ENCODE results near the gene TMEM221. TPM values are rescaled to one million over a fixed set of nuclear protein-coding genes. Genes with fewer than 3 reads are reported as not detected.

The TMEM221 gene
- total RNA-seq, 2 experiments from 2014 or later = not detected

GRCh38 chr19:17457616-17458015, 9.1 kb upstream of the TMEM221 start:
- no peaks in the 10 kb centered on the region for H3K36me3 Mint-ChIP-seq (ENCODE audit: low read depth)

DNA sequence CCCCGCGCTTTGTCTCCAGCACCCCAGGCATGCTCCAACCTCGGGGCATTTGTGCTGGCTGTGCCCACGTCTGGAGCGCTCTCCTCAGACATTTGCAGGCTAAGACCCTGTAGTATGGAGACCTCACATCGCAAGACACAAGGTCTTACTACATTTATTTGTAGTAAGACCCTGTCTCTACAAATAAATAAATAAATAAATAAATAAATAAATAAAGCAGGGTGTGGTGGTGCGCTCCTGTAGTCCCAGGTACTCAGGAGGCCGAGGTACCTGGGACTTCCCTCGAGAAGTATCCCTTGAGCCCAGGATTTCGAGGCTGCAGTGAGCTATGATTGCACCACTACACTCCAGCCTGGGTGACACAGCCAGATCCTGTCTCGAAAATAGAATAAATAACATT, 7.7 kb upstream of the TMEM221 start:
- Histone ChIP-seq H3K4me3 (ENCODE audit: low read length) (no peak overlapping the region), H3K9me3 (ENCODE audit: control insufficient read depth in 1 of 2, insufficient read depth in 1 of 2, low read length in 2 of 2) (peaks cover 0 to 9% of the 10 kb centered on the region in 2 experiments), H3K27me3 (ENCODE audit: control insufficient read depth in 1 of 2, insufficient read depth in 2 of 2, low read length in 2 of 2) (peaks cover 28 to 36% of the 10 kb centered on the region in 2 experiments), H3K4me1 (ENCODE audit: insufficient read depth, low read length) (peaks cover 11% of the 10 kb centered on the region), H3K27ac (ENCODE audit: low read depth in 1 of 2, low read length in 2 of 2) (no peak overlapping the region), H3K36me3 (ENCODE audit: insufficient read depth, low read length) (no peaks in the 10 kb centered on the region)
- Mint-ChIP-seq H3K36me3 (ENCODE audit: low read depth) (no peaks in the 10 kb centered on the region), H3K27me3 (peaks cover 64% of the 10 kb centered on the region), H3K27ac (no peak overlapping the region), H3K4me1 (ENCODE audit: low read depth) (peaks cover 13% of the 10 kb centered on the region), H3K9me3 (no peaks in the 10 kb centered on the region), H3K4me3 (no peak overlapping the region)
- CTCF ChIA-PET = interaction anchor here (0.7 kb wide), 1 partner anchor 37 kb away, joined by 3 read pairs; no protein-coding TSS in a partner anchor
- no peak for DNase-seq
- POLR2A ChIA-PET = no interaction called here
- TF ChIP-seq, protein P1, sequence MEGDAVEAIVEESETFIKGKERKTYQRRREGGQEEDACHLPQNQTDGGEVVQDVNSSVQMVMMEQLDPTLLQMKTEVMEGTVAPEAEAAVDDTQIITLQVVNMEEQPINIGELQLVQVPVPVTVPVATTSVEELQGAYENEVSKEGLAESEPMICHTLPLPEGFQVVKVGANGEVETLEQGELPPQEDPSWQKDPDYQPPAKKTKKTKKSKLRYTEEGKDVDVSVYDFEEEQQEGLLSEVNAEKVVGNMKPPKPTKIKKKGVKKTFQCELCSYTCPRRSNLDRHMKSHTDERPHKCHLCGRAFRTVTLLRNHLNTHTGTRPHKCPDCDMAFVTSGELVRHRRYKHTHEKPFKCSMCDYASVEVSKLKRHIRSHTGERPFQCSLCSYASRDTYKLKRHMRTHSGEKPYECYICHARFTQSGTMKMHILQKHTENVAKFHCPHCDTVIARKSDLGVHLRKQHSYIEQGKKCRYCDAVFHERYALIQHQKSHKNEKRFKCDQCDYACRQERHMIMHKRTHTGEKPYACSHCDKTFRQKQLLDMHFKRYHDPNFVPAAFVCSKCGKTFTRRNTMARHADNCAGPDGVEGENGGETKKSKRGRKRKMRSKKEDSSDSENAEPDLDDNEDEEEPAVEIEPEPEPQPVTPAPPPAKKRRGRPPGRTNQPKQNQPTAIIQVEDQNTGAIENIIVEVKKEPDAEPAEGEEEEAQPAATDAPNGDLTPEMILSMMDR (IDR thresholded peaks at IDR 0.05) = no peak
- intact Hi-C loops (cut with DNase I, micrococcal nuclease) = no loop called here
- ATAC-seq (ENCODE audit: poor library complexity) = no peak

More at GRCh38 chr19:17457616-17458015, 9.1 kb upstream of the TMEM221 start:
- Mint-ChIP-seq H3K4me1 (ENCODE audit: low read depth) (peaks cover 13% of the 10 kb centered on the region), H3K27ac (no peak overlapping the region), H3K9me3 (no peaks in the 10 kb centered on the region), H3K4me3 (no peak overlapping the region), H3K27me3 (peaks cover 51% of the 10 kb centered on the region)
- intact Hi-C loops (cut with DNase I, micrococcal nuclease) = no loop called here
- POLR2A ChIA-PET = interaction anchor here (0.7 kb wide), 1 partner anchor 789 kb away, joined by 3 read pairs; no protein-coding TSS in a partner anchor
- DNase-seq (no peak), ATAC-seq (ENCODE audit: poor library complexity) (no peak)
- CTCF ChIA-PET = interaction anchor here (0.5 kb wide), 1 partner anchor 140 kb away, joined by 5 read pairs; no protein-coding TSS in a partner anchor
- Histone ChIP-seq H3K27ac (ENCODE audit: low read depth in 1 of 2, low read length in 2 of 2) (no peak overlapping the region), H3K4me3 (ENCODE audit: low read length) (no peak overlapping the region), H3K36me3 (ENCODE audit: insufficient read depth, low read length) (no peaks in the 10 kb centered on the region), H3K4me1 (ENCODE audit: insufficient read depth, low read length) (peaks cover 11% of the 10 kb centered on the region), H3K9me3 (ENCODE audit: control insufficient read depth in 1 of 2, insufficient read depth in 1 of 2, low read length in 2 of 2) (peaks cover 0 to 9% of the 10 kb centered on the region in 2 experiments), H3K27me3 (ENCODE audit: control insufficient read depth in 1 of 2, insufficient read depth in 2 of 2, low read length in 2 of 2) (peaks cover 28 to 36% of the 10 kb centered on the region in 2 experiments)
- TF ChIP-seq, protein P1 (IDR thresholded peaks at IDR 0.05) = no peak

- CTCF ChIA-PET = interaction anchor here (0.7 kb wide), 1 partner anchor 36 kb away, joined by 3 read pairs; no protein-coding TSS in a partner anchor
Observed at GRCh38 chr19:17455308-17456123, 7.0 kb upstream of the TMEM221 start.

More at GRCh38 chr19:17455308-17456123, 7.0 kb upstream of the TMEM221 start:
- H3K27ac ChIP-seq (ENCODE audit: low read depth in 1 of 2, low read length in 2 of 2) = no peak overlapping the region
- no peak overlapping the region for H3K4me3 ChIP-seq (ENCODE audit: low read length)
- POLR2A ChIA-PET = no interaction called here
- peaks cover 28 to 34% of the 10 kb centered on the region in 2 experiments for H3K27me3 ChIP-seq (ENCODE audit: control insufficient read depth in 1 of 2, insufficient read depth in 2 of 2, low read length in 2 of 2)
- peaks cover 0 to 9% of the 10 kb centered on the region in 2 experiments for H3K9me3 ChIP-seq (ENCODE audit: control insufficient read depth in 1 of 2, insufficient read depth in 1 of 2, low read length in 2 of 2)
- Mint-ChIP-seq H3K9me3 (no peaks in the 10 kb centered on the region), H3K4me3 (no peak overlapping the region), H3K36me3 (ENCODE audit: low read depth) (no peaks in the 10 kb centered on the region), H3K27ac (no peak overlapping the region), H3K4me1 (ENCODE audit: low read depth) (peaks cover 15% of the 10 kb centered on the region), H3K27me3 (peaks cover 65% of the 10 kb centered on the region)
- TF ChIP-seq, protein P1 (IDR thresholded peaks at IDR 0.05) = no peak
- peaks cover 16% of the 10 kb centered on the region for H3K4me1 ChIP-seq (ENCODE audit: insufficient read depth, low read length)
- intact Hi-C loops (cut with DNase I, micrococcal nuclease) = no loop called here
- H3K36me3 ChIP-seq (ENCODE audit: insufficient read depth, low read length) = no peaks in the 10 kb centered on the region
- ATAC-seq (ENCODE audit: poor library complexity) = no peak
- DNase-seq = peak in 1 of 14 experiments; percentile 22

Measured in CD4-positive, alpha-beta T cell (primary cell).